Activated CD4-positive, alpha-beta T cell treated with anti-CD3 and anti-CD28 coated beads for 36 hours (primary cell): ENCODE data around the gene LEFTY2. TPM values are rescaled to one million over a fixed set of nuclear protein-coding genes. Genes with fewer than 3 reads are reported as not detected.
"Not testable (repeated sequence)": the region's sequence is repeated elsewhere in the genome, so short reads cannot be mapped to it uniquely, and the experiment has no call there.

Experiments used
- ATAC-seq: fragments of 200-7000 bp; cut with Tn5 transposase; one replicate; pipeline ENCODE4 v1.10.0; 2021; ENCODE audit warnings: mild to moderate bottlenecking, moderate library complexity
- CTCF ChIA-PET: fragments of 350-600 bp; sonication (Branson Sonifier 250); formaldehyde crosslinking; loops from one replicate; lab custom pipeline; 2021; ENCODE audit warnings: antibody characterized with exemption; lab: Charles Lee
- POLR2A ChIA-PET: fragments of 350-600 bp; sonication (Branson Sonifier 250); formaldehyde crosslinking; loops from one replicate; lab custom pipeline; 2021; ENCODE audit warnings: antibody characterized with exemption, inconsistent platforms; lab: Charles Lee
- DNase-seq: peaks from one replicate; pipeline ENCODE4 v3.0.0-alpha.2; 2020
- H3K27ac Mint-ChIP-seq: one replicate; pipeline ENCODE4 v1.8.0; 2021; ENCODE audit warnings: mixed read lengths
- H3K27me3 Mint-ChIP-seq: one replicate; pipeline ENCODE4 v1.8.0; 2021; ENCODE audit warnings: mixed read lengths
- H3K36me3 Mint-ChIP-seq: one replicate; pipeline ENCODE4 v1.8.0; 2021; ENCODE audit warnings: low read depth, mixed read lengths
- H3K4me1 Mint-ChIP-seq: one replicate; pipeline ENCODE4 v1.8.0; 2021; ENCODE audit warnings: mixed read lengths
- H3K4me3 Mint-ChIP-seq: one replicate; pipeline ENCODE4 v1.8.0; 2021; ENCODE audit warnings: mild to moderate bottlenecking, moderate library complexity, mixed read lengths
- H3K9me3 Mint-ChIP-seq: one replicate; pipeline ENCODE4 v1.8.0; 2021; ENCODE audit warnings: low read depth, mixed read lengths
- intact Hi-C, 2 experiments: fragments of 100-400 bp; cut with DNase I in 1 of 2; cut with micrococcal nuclease in 1 of 2; formaldehyde crosslinking; loops; one replicate each; pipeline versions ENCODE4 v1.14.2 to v1.15.1; 2022 to 2024; cut with DNase I, micrococcal nuclease
- total RNA-seq, 2 experiments: library from RNA; stranded (reverse); gene quantifications; one replicate each; pipeline ENCODE4 v1.2.3, GENCODE V29; 2021

Gene LEFTY2
- total RNA-seq, 2 experiments from 2014 or later, result not detected

- H3K27ac Mint-ChIP-seq, result no peak overlapping the region
- POLR2A ChIA-PET, result interaction anchor here (0.6 kb wide), 2 partner anchors 37 to 164 kb away, joined by 3 read pairs; no protein-coding TSS in a partner anchor
- ATAC-seq, result no peak
- peaks cover 4% of the 10 kb centered on the region for H3K36me3 Mint-ChIP-seq
- H3K4me3 Mint-ChIP-seq, result no peak overlapping the region
- H3K27me3 Mint-ChIP-seq, result no peaks in the 10 kb centered on the region
- CTCF ChIA-PET, result interaction anchor here (0.8 to 3.0 kb wide), 6 partner anchors 9 to 498 kb away, joined by 3 to 14 read pairs (median 4); no protein-coding TSS in a partner anchor
- no peak for DNase-seq
- H3K4me1 Mint-ChIP-seq, result peaks cover 4% of the 10 kb centered on the region
- intact Hi-C loops, result loop anchor here (5.0 to 10.0 kb wide), 2 partner anchors 60 to 318 kb away; partner anchors contain the start of gene ENAH (in 1 of the 2)
- H3K9me3 Mint-ChIP-seq, result no peaks in the 10 kb centered on the region
Observed at GRCh38 chr1:225972344-225973152, 31.5 kb upstream of the LEFTY2 start.

DNA sequence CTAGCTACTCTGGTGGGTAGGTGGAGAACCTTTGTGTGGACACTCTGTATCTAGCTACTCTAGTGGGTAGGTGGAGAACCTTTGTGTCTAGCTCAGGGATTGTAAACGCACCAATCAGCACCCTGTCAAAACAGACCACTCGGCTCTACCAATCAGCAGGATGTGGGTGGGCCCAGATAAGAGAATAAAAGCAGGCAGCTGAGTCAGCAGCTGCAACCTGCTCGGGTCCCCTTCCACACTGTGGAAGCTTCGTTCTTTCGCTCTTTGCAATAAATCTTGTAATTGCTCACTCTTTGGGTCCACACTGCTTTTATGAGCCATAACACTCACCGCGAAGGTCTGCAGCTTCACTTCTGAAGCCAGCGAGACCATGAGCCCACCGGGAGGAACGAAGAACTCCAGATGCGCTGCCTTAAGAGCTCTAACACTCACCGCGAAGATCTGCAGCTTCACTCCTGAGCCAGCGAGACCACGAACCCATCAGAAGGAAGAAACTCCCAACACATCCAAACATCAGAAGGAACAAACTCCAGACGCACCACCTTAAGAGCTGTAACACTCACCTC, 29.7 kb upstream of the LEFTY2 start:
- CTCF ChIA-PET, result interaction anchor here (0.6 to 0.9 kb wide), 3 partner anchors 9 to 502 kb away, joined by 3 read pairs; no protein-coding TSS in a partner anchor
- H3K27ac Mint-ChIP-seq, H3K9me3 Mint-ChIP-seq, H3K36me3 Mint-ChIP-seq, ATAC-seq, POLR2A ChIA-PET, H3K27me3 Mint-ChIP-seq, H3K4me1 Mint-ChIP-seq, H3K4me3 Mint-ChIP-seq, DNase-seq: not testable (repeated sequence)
- intact Hi-C loops, result loop anchor here (5.0 to 10.0 kb wide), 2 partner anchors 58 to 316 kb away; partner anchors contain the start of gene ENAH (in 1 of the 2)

DNA sequence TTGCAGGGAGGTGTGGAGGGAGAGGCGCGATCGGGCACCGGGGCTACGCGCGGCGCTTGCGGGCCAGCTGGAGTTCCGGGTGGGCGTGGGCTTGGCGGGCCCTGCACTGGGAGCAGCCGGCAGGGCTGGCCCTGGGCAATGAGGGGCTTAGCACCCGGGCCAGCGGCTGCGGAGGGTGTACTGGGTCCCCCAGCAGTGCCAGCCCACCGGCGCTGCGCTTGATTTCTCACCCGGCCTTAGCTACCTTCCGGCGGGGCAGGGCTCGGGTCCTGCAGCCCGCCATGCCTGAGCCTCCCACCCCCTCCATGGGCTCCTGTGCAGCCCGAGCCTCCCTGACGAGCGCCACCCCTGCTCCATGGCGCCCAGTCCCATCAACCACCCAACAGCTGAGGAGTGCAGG, 28.7 kb upstream of the LEFTY2 start:
- H3K27me3 Mint-ChIP-seq, H3K27ac Mint-ChIP-seq, H3K36me3 Mint-ChIP-seq, ATAC-seq, H3K4me1 Mint-ChIP-seq, POLR2A ChIA-PET, DNase-seq, H3K9me3 Mint-ChIP-seq, H3K4me3 Mint-ChIP-seq: not testable (repeated sequence)
- CTCF ChIA-PET, result interaction anchor here (1.1 kb wide), 1 partner anchor 9 kb away, joined by 4 read pairs; no protein-coding TSS in a partner anchor
- intact Hi-C loops, result loop anchor here (5.0 to 10.0 kb wide), 2 partner anchors 57 to 315 kb away; partner anchors contain the start of gene ENAH (in 1 of the 2)

- Mint-ChIP-seq H3K27ac (no peak overlapping the region), H3K4me3 (no peak overlapping the region), H3K36me3 (no peaks in the 10 kb centered on the region), H3K4me1 (peaks cover 2% of the 10 kb centered on the region), H3K27me3 (peaks cover 2% of the 10 kb centered on the region), H3K9me3 (no peaks in the 10 kb centered on the region)
- CTCF ChIA-PET, result no interaction called here
- no peak for DNase-seq
- POLR2A ChIA-PET, result no interaction called here
- intact Hi-C loops, result no loop called here
- ATAC-seq, result no peak
Observed at GRCh38 chr1:225965231-225965630, 24.2 kb upstream of the LEFTY2 start.

DNA sequence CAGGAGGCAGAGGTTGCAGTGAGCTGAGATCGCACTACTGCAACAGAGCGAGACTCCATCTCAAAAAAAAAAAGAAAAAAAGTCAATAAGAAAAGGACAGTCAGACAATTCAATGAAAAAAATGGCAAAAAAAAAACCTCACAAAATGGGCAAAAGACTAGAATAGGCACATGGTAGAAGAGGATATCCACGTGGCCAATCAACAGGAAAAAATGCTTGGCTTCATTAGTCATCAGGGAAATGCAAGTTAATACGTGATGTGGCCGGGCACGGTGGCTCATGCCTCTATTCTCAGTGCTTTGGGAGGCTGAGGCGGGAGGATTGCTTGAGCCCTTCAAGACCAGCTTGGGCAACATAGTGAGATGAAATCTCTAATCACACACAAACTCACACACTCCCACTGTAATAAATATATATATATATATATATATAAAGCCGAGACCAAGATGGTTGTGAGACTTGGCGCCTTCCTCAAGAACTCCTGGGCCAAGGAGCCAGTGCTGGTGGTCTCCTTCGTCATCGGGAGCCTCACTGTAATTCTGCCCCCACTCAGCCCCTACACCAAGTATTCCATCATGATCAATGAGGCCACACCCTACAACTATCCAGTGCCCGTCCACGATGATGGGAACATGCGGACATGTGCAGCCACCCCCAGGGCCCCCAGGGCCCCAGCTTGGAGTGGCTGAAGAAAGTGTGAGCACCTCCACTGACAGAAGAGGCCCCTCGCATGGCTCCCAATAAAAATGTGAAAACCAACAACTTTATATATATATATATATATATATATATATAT, 22.9 kb upstream of the LEFTY2 start:
- POLR2A ChIA-PET, result no interaction called here
- intact Hi-C loops, result no loop called here
- peaks cover 2% of the 10 kb centered on the region for H3K4me1 Mint-ChIP-seq
- no peaks in the 10 kb centered on the region for H3K9me3 Mint-ChIP-seq
- DNase-seq (no peak), ATAC-seq (no peak)
- no peaks in the 10 kb centered on the region for H3K36me3 Mint-ChIP-seq
- CTCF ChIA-PET, result interaction anchor here (0.7 to 3.6 kb wide), 15 partner anchors 9 to 483 kb away, joined by 3 to 21 read pairs (median 4); no protein-coding TSS in a partner anchor
- peaks cover 2% of the 10 kb centered on the region for H3K27me3 Mint-ChIP-seq
- H3K4me3 Mint-ChIP-seq, result no peak overlapping the region
- no peak overlapping the region for H3K27ac Mint-ChIP-seq

DNA sequence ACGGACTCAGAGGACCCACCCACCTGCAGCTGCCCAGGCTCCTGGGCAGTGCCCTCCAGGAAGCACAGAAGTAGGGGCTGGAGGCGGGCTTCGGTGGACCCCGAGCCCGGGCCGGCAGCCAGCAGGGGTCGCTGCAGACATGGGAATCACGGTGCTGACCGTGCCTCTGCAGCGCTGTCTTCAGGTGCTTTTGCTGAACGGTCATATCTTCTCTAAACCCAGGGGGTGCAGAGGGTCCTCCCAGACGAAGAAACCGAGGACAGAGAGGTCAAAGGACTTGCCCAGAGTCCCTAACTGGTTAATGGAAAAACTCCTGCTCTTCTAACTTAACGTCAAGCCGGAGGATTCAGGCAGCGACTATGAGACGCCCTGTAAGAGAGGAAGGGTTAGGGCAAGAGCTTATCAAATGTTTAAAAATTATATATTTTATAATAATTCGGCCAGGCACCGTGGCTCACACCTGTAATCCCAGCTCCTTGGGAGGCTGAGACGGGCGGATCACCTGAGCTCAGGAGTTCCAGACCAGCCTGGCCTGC, 21.5 kb upstream of the LEFTY2 start:
- H3K4me1 Mint-ChIP-seq, result peaks cover 2% of the 10 kb centered on the region
- H3K4me3 Mint-ChIP-seq, result no peak overlapping the region
- DNase-seq (peak; percentile 84), ATAC-seq (peak; percentile 86)
- ChIA-PET POLR2A (no interaction called here), CTCF (interaction anchor here (0.7 to 3.6 kb wide), 24 partner anchors 8 to 676 kb away, joined by 3 to 21 read pairs (median 4); partner anchors contain the start of gene LEFTY1)
- H3K27ac Mint-ChIP-seq, result no peak overlapping the region
- intact Hi-C loops, result loop anchor here in 1 of 2 experiments (1.0 kb wide), 1 partner anchor 159 kb away; no protein-coding TSS in a partner anchor
- H3K9me3 Mint-ChIP-seq, result no peaks in the 10 kb centered on the region
- H3K36me3 Mint-ChIP-seq, result no peaks in the 10 kb centered on the region
- H3K27me3 Mint-ChIP-seq, result peaks cover 2% of the 10 kb centered on the region

DNA sequence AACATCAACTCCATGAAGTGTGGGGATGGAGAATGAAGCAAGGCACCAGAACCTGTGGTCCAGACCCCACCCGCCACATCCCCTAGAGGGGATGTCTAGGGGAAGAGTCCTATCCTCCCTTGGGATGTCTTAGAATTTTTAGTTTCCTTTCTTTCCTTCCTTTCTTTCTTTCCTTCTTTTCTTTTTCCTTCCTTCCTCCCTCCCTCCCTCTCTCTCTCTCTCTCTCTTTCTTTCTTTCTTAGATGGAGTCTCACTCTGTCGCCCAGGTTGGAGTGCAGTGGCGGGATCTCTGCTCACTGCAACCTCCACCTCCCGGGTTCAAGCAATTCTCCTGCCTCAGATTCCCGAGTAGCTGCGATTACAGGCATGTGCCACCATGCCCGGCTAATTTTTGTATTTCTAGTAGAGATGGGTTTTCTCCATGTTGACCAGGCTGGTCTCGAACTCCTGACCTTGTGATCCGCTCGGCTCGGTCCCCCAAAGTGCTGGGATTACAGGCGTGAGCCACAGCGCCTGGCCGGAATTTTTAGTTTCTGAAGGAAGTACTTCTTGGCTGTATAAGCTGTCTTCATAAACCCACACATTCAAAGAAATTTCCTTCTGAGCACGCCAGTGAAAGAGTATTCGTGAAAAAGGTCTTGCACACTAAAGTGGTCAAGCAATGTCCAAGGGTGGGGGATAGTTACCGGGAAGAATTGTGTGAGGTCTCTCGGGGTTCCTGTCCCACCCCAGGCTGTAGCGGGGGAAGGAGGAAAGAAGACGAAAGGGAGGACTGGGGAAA, 20.8 kb upstream of the LEFTY2 start:
- CTCF ChIA-PET, result interaction anchor here (0.6 to 3.6 kb wide), 23 partner anchors 8 to 486 kb away, joined by 3 to 21 read pairs (median 4); partner anchors contain the start of genes LEFTY1 and PYCR2
- no peak overlapping the region for H3K27ac Mint-ChIP-seq
- H3K4me3 Mint-ChIP-seq, result no peak overlapping the region
- peaks cover 2% of the 10 kb centered on the region for H3K4me1 Mint-ChIP-seq
- no peak for ATAC-seq
- no peaks in the 10 kb centered on the region for H3K9me3 Mint-ChIP-seq
- intact Hi-C loops, result loop anchor here in 1 of 2 experiments (1.0 kb wide), 1 partner anchor 159 kb away; no protein-coding TSS in a partner anchor
- peaks cover 2% of the 10 kb centered on the region for H3K27me3 Mint-ChIP-seq
- DNase-seq, result no peak
- POLR2A ChIA-PET, result no interaction called here
- H3K36me3 Mint-ChIP-seq, result no peaks in the 10 kb centered on the region

DNA sequence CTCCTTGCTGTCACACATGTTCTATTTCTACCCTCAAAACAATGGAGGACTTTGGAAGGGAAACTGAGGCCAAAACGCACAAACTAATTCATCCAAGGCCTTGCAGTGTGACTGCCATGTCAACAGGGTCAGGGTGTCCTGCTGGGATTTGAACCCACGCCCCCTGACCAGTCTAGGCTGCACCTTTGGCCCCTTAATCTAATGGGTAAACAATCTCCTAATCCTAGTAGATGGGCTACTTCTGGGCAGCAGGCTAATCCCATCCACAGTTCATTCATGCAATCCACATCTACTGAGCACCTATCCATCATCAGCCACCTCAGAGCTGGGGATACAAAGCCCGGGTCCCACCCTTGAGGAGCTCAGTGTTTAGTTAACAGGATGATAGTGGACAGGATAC, 17.0 kb upstream of the LEFTY2 start:
- ATAC-seq (no peak), DNase-seq (no peak)
- ChIA-PET POLR2A (no interaction called here), CTCF (interaction anchor here (0.5 to 0.6 kb wide), 2 partner anchors 405 to 482 kb away, joined by 3 read pairs; no protein-coding TSS in a partner anchor)
- H3K36me3 Mint-ChIP-seq, result no peaks in the 10 kb centered on the region
- peaks cover 2% of the 10 kb centered on the region for H3K4me1 Mint-ChIP-seq
- intact Hi-C loops, result no loop called here
- H3K9me3 Mint-ChIP-seq, result no peaks in the 10 kb centered on the region
- H3K27ac Mint-ChIP-seq, result no peak overlapping the region
- peaks cover 2% of the 10 kb centered on the region for H3K27me3 Mint-ChIP-seq
- no peak overlapping the region for H3K4me3 Mint-ChIP-seq

DNA sequence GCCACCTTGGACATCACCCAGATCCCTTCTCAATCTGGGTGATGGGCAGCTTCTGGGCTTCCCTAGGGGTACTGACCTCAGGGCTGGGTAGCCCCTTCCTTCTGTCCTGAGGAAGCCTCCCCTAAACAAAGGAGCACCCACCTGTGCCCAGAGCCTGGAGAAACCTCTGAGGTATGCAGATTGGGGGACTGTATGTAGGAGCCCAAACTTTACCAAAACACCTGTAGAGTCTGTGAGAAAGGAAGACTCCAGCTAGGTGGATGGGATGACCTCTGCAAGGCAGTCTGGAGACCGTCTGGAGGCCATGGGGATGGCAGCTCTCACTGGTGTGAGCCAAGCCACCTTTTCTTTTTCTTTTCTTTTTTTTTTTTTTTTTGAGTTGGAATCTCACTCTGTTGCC, 13.7 kb upstream of the LEFTY2 start:
- H3K4me1 Mint-ChIP-seq, result no peaks in the 10 kb centered on the region
- no peak for ATAC-seq

GRCh38 chr1:225953315-225953714, 12.3 kb upstream of the LEFTY2 start:
- no peaks in the 10 kb centered on the region for H3K36me3 Mint-ChIP-seq
- no peaks in the 10 kb centered on the region for H3K4me1 Mint-ChIP-seq
- peaks cover 5% of the 10 kb centered on the region for H3K27me3 Mint-ChIP-seq
- no peak overlapping the region for H3K4me3 Mint-ChIP-seq
- ChIA-PET POLR2A (no interaction called here), CTCF (no interaction called here)
- no peaks in the 10 kb centered on the region for H3K9me3 Mint-ChIP-seq
- no peak overlapping the region for H3K27ac Mint-ChIP-seq
- intact Hi-C loops, result no loop called here
- no peak for DNase-seq
- ATAC-seq, result no peak

More for the DNA sequence above, 13.7 kb upstream of the LEFTY2 start:
- POLR2A ChIA-PET, result no interaction called here
- DNase-seq, result no peak
- H3K27me3 Mint-ChIP-seq, result peaks cover 5% of the 10 kb centered on the region
- no peaks in the 10 kb centered on the region for H3K9me3 Mint-ChIP-seq
- H3K36me3 Mint-ChIP-seq, result no peaks in the 10 kb centered on the region
- H3K4me3 Mint-ChIP-seq, result no peak overlapping the region
- no peak overlapping the region for H3K27ac Mint-ChIP-seq
- intact Hi-C loops, result no loop called here
- CTCF ChIA-PET, result interaction anchor here (0.7 to 1.2 kb wide), 2 partner anchors 8 to 14 kb away, joined by 3 read pairs; partner anchors contain the start of gene LEFTY2
